ENCODE measurements around the gene BAZ2B. TPM values are rescaled to one million over a fixed set of nuclear protein-coding genes. Genes with fewer than 3 reads are reported as not detected.

BAZ2B gene
- total RNA-seq, 1 donor from 2014 or later = 81.5 TPM

DNA sequence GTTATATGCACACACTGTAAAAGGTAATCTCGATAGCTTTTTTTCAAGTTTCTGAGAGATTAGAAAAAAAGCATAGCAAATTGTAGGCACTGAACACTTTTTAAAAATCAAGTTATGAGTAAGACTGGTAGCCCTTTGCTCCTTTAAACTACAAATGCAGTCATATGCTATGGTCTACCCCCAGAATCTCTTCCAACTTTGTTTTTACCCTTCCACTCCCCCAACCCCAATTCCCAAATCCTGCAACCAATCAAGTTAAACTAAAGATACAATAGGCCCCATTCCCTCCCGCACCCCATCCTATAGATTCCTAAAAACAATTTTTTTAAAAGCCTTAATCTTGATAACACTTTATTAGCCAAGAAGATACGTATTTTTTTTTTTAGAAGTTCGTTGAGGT lies 752 bp upstream of the BAZ2B start:
- peaks cover 33% of the 10 kb centered on the region for H3K4me1 Mint-ChIP-seq (ENCODE audit: unreplicated experiment)
- H3K27me3 Mint-ChIP-seq (ENCODE audit: unreplicated experiment) = no peaks in the 10 kb centered on the region
- no peak for DNase-seq (ENCODE audit: extremely low spot score, unreplicated experiment)
- H3K36me3 Mint-ChIP-seq (ENCODE audit: unreplicated experiment) = no peaks in the 10 kb centered on the region
- H3K27ac Mint-ChIP-seq (ENCODE audit: unreplicated experiment) = peak overlapping the region; percentile 98
- peak overlapping the region; percentile 82 for H3K4me3 Mint-ChIP-seq (ENCODE audit: unreplicated experiment)
- TF ChIP-seq CTCF (IDR thresholded peaks at IDR 0.05) = no peak
- no peaks in the 10 kb centered on the region for H3K9me3 Mint-ChIP-seq (ENCODE audit: unreplicated experiment)

- H3K9me3 Mint-ChIP-seq (ENCODE audit: unreplicated experiment) = no peaks in the 10 kb centered on the region
- TF ChIP-seq CTCF (IDR thresholded peaks at IDR 0.05) = no peak
- H3K27ac Mint-ChIP-seq (ENCODE audit: unreplicated experiment) = peak overlapping the region; percentile 98
- peak; percentile 93 for DNase-seq (ENCODE audit: extremely low spot score, unreplicated experiment)
- H3K4me3 Mint-ChIP-seq (ENCODE audit: unreplicated experiment) = peak overlapping the region; percentile 82
- no peaks in the 10 kb centered on the region for H3K27me3 Mint-ChIP-seq (ENCODE audit: unreplicated experiment)
- H3K36me3 Mint-ChIP-seq (ENCODE audit: unreplicated experiment) = no peaks in the 10 kb centered on the region
- peaks cover 35% of the 10 kb centered on the region for H3K4me1 Mint-ChIP-seq (ENCODE audit: unreplicated experiment)
Measured at GRCh38 chr2:159615367-159616285, 722 bp downstream of the BAZ2B start.

DNA sequence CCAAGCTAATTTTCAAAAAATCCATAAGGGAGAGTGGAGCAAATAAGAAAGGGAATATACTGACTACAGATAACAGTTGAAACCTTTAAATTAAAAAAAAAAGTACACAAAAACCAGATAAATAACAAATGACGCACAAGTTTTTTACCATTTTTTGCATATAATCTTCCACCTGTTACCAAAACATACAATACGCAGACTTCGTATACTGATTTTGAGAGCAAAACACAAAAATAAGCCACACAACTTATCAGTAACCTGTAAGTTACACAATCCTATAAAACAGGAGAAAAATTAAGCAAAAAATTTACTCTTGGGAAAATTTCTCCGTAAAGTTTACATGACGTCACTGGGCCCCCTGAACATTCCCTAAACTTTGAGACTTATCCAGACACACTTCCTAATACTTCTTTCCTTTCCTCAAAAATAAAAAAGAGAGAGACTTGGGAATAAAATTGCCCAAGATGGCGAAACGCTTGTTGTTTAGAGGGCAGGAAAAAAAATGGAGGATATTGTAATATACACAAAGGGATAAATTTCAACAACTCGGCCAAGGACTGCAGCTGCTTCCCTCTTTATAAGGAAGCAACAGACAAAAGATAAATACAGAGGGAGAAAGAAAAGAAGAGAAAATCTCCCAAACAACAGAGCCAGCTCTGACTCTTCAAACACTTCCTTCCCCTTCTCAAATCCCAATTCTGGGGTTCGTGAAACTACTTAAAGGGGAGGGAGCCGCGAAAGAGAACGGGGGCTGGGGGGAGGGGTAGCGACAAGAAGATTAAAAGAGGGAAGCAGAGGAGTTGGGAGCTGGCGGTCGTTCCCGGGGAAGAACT lies 1.6 kb downstream of the BAZ2B start:
- TF ChIP-seq CTCF (IDR thresholded peaks at IDR 0.05) = no peak
- H3K9me3 Mint-ChIP-seq (ENCODE audit: unreplicated experiment) = no peaks in the 10 kb centered on the region
- no peak for DNase-seq (ENCODE audit: extremely low spot score, unreplicated experiment)

DNA sequence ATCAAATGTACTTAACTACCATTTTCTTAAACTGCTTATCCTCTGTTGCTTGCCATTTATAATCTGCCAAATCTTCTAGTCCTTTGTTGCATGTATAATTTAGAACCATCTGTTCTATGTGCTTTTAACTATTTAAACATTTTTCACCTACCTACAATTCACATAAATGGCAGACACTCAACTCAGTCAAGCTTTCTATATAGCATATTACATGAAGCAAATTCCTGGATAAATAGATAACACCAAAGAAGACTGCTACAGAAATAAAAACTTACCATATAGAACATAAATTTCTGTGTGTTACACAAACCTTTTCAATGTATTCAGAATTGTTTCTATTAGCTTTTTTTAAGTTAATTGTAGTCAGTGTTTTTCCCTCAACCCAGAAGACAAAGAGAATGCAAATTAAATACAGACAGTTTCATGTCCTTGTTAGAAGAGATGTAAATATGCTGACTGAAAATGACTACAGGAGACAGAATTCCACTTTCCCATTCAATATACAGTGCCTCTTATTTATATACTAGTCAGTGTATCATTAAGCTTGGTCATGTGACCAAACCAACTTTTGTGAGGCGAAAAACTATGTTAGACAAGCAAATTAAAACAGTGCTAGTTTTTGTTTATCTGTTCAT lies 2.6 kb downstream of the BAZ2B start:
- Mint-ChIP-seq H3K27ac (ENCODE audit: unreplicated experiment) (peak overlapping the region; percentile 98), H3K9me3 (ENCODE audit: unreplicated experiment) (no peaks in the 10 kb centered on the region), H3K36me3 (ENCODE audit: unreplicated experiment) (peaks cover 4% of the 10 kb centered on the region), H3K4me1 (ENCODE audit: unreplicated experiment) (peaks cover 44% of the 10 kb centered on the region), H3K27me3 (ENCODE audit: unreplicated experiment) (no peaks in the 10 kb centered on the region), H3K4me3 (ENCODE audit: unreplicated experiment) (peak overlapping the region; percentile 82)
- TF ChIP-seq CTCF (IDR thresholded peaks at IDR 0.05) = no peak
- no peak for DNase-seq (ENCODE audit: extremely low spot score, unreplicated experiment)

More for the DNA sequence above, 1.6 kb downstream of the BAZ2B start:
- peak overlapping the region; percentile 82 for H3K4me3 Mint-ChIP-seq (ENCODE audit: unreplicated experiment)
- H3K4me1 Mint-ChIP-seq (ENCODE audit: unreplicated experiment) = peaks cover 42% of the 10 kb centered on the region
- peaks cover 4% of the 10 kb centered on the region for H3K36me3 Mint-ChIP-seq (ENCODE audit: unreplicated experiment)
- peak overlapping the region; percentile 98 for H3K27ac Mint-ChIP-seq (ENCODE audit: unreplicated experiment)
- H3K27me3 Mint-ChIP-seq (ENCODE audit: unreplicated experiment) = no peaks in the 10 kb centered on the region
